ENCODE data around the gene DIP2C.

The DIP2C gene, protein sequence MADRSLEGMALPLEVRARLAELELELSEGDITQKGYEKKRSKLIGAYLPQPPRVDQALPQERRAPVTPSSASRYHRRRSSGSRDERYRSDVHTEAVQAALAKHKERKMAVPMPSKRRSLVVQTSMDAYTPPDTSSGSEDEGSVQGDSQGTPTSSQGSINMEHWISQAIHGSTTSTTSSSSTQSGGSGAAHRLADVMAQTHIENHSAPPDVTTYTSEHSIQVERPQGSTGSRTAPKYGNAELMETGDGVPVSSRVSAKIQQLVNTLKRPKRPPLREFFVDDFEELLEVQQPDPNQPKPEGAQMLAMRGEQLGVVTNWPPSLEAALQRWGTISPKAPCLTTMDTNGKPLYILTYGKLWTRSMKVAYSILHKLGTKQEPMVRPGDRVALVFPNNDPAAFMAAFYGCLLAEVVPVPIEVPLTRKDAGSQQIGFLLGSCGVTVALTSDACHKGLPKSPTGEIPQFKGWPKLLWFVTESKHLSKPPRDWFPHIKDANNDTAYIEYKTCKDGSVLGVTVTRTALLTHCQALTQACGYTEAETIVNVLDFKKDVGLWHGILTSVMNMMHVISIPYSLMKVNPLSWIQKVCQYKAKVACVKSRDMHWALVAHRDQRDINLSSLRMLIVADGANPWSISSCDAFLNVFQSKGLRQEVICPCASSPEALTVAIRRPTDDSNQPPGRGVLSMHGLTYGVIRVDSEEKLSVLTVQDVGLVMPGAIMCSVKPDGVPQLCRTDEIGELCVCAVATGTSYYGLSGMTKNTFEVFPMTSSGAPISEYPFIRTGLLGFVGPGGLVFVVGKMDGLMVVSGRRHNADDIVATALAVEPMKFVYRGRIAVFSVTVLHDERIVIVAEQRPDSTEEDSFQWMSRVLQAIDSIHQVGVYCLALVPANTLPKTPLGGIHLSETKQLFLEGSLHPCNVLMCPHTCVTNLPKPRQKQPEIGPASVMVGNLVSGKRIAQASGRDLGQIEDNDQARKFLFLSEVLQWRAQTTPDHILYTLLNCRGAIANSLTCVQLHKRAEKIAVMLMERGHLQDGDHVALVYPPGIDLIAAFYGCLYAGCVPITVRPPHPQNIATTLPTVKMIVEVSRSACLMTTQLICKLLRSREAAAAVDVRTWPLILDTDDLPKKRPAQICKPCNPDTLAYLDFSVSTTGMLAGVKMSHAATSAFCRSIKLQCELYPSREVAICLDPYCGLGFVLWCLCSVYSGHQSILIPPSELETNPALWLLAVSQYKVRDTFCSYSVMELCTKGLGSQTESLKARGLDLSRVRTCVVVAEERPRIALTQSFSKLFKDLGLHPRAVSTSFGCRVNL (N-terminal part only)

DNA sequence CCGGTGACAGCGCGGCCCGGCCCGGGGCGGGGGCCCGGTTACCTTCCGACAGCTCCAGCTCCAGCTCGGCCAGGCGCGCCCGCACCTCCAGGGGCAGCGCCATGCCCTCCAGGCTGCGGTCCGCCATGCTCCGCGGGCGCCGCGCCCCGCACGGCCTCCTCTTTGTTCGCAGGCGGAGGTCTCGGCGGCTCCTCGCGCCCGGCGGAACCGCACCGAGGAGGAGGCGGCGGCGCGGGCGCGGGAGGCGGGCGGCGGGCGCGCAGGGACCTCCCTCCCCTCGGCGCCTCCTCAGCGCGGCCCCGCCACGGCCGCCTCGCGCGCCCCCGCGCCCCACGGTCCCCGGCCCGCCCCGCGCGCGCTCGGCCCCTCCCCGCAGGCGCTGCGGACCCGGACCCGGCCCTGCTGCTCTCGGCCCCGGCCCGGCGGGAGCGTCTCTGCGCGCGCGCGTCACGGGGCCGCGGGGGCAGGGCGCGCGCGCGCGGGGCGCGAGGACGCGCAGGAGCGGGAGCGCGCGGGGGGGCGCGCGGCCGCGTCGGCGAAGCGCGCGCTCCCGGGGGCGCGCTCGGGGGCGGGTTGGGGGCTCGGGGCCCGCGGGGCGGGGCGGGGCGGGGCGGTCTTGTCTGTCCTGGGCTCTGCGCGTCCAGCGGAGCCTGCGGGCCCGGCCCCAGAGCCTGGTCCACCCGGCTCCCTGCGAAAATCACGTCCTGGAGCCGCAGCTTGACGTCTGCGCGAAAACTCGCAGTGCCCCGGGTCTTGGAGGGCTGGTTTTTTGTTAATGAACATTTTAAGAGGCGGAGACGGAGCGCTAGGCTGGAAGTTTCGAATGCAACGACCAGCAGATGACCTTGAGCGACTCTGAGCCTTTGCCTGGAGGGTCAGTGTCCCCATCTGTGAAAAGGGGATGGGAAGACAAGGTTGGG is at the start of gene DIP2C:
Gene DIP2C, minus strand, starts transcription at position 217 of the 920 bp plus-strand sequence. Its CDS starts 90 bp downstream, at position 127.
- no peak for ATAC-seq
- H3K4me3 Mint-ChIP-seq: peak within 1 kb of the TSS; percentile 44
- DNase-seq (ENCODE audit: low spot score in 2 of 2): no peak
- H3K27ac Mint-ChIP-seq: no peak within 1 kb of the TSS
- no peaks in the 10 kb centered on the region for H3K4me1 Mint-ChIP-seq
- H3K36me3 Mint-ChIP-seq: no peaks in the 10 kb centered on the region
- no peaks in the 10 kb centered on the region for H3K9me3 Mint-ChIP-seq

DNA sequence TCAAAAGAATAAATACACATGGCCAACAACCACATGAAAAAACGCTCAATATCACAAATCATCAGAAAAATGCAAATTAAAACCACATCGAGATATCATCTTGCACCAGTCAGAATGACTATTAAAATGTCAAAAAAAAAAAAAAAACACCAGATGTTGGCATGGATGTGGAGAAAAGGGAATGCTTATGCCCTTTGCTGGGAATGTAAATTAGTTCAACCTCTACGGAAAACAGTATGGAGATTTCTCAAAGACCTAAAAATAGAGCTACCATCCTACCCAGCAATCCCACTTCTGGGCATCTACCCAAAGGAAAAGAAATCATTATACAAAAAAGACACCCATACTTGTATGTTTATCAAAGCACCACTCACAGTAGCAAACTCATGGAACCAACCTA is 45.0 kb upstream of the DIP2C start:
- H3K9me3 Mint-ChIP-seq: peaks cover 4% of the 10 kb centered on the region
- no peaks in the 10 kb centered on the region for H3K36me3 Mint-ChIP-seq
- ATAC-seq (no peak), DNase-seq (ENCODE audit: low spot score in 2 of 2) (no peak)
- no peaks in the 10 kb centered on the region for H3K4me1 Mint-ChIP-seq
- H3K27ac Mint-ChIP-seq: no peak overlapping the region
- no peak overlapping the region for H3K4me3 Mint-ChIP-seq

DNA sequence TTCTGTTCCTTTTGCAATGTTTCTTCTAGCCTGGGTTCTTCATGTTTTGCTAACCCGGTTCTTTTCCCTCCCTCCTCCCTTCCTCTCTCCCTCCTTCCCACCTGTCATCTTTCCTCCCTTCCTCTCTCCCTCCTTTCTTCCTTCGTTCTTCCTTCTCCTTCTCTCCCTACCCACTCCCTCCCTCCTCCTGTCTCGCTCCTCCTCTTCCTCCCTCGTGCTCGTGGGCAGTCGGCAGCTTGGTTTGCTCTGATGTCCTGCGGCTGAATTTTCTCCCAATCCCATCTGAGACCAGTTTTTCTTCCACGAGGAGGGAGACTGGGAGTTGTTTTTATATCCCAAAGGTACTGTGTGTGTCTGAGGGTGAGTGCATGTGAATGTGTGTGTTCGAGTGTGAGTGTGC is 43.6 kb upstream of the DIP2C start:
- H3K4me3 Mint-ChIP-seq: no peak overlapping the region
- no peaks in the 10 kb centered on the region for H3K36me3 Mint-ChIP-seq
- H3K27ac Mint-ChIP-seq: no peak overlapping the region
- ATAC-seq (no peak), DNase-seq (ENCODE audit: low spot score in 2 of 2) (no peak)
- H3K4me1 Mint-ChIP-seq: no peaks in the 10 kb centered on the region
- H3K9me3 Mint-ChIP-seq: peaks cover 4% of the 10 kb centered on the region

DNA sequence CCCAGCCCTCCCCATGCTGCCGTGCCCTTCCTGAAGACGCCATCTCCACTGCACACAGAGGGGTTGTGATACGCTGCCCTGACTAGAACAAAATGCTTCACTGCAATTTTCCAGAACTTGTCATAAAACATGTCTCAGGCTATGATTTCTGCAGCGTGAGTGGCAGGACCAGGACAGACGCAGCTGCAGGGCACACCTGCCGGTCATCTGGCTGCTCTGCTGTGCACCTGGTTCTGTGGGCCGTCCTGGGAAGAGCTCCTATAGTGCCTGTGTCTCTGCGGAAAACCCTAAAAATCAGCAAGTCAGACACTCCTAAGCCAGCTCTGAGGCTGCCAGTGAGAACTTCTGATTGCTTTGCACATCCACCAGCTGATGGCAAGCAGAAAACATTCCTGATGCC is 39.7 kb upstream of the DIP2C start:
- no peaks in the 10 kb centered on the region for H3K36me3 Mint-ChIP-seq
- ATAC-seq: no peak
- no peak for DNase-seq (ENCODE audit: low spot score in 2 of 2)
- H3K4me1 Mint-ChIP-seq: no peaks in the 10 kb centered on the region
- no peak overlapping the region for H3K4me3 Mint-ChIP-seq
- H3K9me3 Mint-ChIP-seq: no peaks in the 10 kb centered on the region
- no peak overlapping the region for H3K27ac Mint-ChIP-seq

DNA sequence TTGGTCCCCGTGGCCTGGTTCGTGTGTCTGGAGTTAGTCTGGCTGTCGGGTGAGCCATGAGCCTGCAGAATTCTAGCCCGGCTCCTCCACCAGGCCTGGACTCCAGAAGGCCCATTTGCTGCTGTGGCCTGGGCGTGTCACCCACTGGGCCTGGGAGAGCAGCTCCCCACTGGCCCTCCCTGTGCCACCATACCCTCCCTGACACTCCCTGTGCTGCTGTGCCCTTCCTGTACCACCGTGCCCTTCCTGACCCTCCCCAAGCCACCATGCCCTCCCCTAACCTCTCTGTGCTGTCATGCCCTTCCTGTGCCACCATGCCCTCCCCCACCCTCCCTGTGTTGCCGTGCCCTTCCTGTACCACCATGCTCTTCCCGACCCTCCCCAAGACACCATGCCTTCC is 39.1 kb upstream of the DIP2C start:
- Mint-ChIP-seq H3K4me1 (no peaks in the 10 kb centered on the region), H3K36me3 (no peaks in the 10 kb centered on the region), H3K4me3 (no peak overlapping the region), H3K9me3 (no peaks in the 10 kb centered on the region), H3K27ac (no peak overlapping the region)
- ATAC-seq (no peak), DNase-seq (ENCODE audit: low spot score in 2 of 2) (peak in 1 of 2 donors; percentile 38)

DNA sequence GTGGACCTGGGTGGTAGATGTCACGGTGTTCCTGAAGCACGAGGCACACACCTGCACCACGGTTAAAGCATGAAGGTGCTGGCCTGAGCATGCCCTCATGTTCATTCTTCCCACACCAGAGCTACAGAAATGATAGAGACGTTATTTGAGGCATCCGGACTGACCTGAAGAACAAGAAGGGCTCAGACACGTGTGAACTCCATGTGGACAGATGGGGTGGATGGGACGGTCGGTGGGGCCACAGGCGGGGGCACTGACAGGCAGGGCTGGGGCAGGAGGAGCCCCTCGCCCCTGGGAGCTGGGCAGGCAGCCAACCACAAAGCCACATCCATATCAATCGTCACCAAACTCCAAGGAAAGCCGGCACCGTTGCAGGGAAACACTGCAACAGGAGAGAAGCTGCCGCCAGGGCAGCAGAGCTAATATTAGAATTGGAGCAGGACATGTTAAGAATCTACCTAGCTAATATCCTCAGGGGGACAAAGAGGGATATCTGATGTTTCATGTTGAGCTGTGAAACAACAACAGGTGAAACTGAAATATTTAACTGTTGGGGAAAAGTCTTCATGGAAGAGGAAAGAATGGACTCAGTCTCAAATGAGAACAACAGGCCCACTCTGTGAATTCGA is 37.8 kb upstream of the DIP2C start:
- H3K27ac Mint-ChIP-seq: no peak overlapping the region
- H3K36me3 Mint-ChIP-seq: no peaks in the 10 kb centered on the region
- no peaks in the 10 kb centered on the region for H3K4me1 Mint-ChIP-seq
- no peak overlapping the region for H3K4me3 Mint-ChIP-seq
- no peaks in the 10 kb centered on the region for H3K9me3 Mint-ChIP-seq
- DNase-seq (ENCODE audit: low spot score in 2 of 2) (no peak), ATAC-seq (no peak)

DNA sequence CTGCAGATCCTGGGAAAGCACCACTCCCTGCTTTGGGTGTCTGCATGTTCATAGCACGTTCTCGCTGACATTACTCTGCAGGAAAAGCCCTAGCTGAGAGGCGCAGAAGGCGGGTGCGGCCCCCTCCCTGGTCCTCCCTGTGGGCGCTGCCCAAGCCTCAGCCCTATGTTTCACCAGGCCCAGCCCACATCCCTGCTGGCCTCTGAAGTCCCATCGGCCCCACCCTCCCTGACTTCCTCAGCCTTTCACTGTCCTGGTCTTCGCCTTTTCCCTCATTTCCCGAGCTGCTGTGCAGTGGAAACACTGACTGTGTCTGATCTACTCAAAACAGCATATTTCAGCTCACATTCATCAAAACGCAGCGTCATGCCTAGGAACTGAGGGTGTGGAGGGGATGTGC is 36.3 kb upstream of the DIP2C start:
- H3K4me3 Mint-ChIP-seq: no peak overlapping the region
- H3K27ac Mint-ChIP-seq: no peak overlapping the region
- no peak for DNase-seq (ENCODE audit: low spot score in 2 of 2)
- no peak for ATAC-seq
- no peaks in the 10 kb centered on the region for H3K36me3 Mint-ChIP-seq
- H3K9me3 Mint-ChIP-seq: no peaks in the 10 kb centered on the region
- H3K4me1 Mint-ChIP-seq: no peaks in the 10 kb centered on the region

DNA sequence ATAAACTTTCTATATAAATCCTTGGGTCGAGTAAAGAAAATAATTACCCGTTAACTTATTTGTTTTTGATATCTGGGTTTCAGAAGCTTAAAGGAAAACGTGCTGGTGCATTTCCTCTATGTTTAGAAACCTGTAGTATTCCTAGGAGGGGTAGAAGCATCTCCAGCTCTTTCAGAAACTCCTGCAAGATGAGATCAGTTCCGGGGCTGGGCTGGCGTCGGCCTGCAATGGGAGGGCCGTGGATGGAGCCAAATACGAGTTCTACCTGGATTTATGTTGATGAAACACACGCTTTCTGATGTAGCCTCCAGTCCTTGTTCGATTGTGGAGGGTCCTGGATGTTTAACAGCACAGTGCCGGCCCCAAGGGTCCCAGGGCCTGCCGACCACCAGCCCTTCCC is 35.8 kb upstream of the DIP2C start:
- H3K4me1 Mint-ChIP-seq: no peaks in the 10 kb centered on the region
- no peak for ATAC-seq
- H3K4me3 Mint-ChIP-seq: no peak overlapping the region
- H3K36me3 Mint-ChIP-seq: no peaks in the 10 kb centered on the region
- H3K9me3 Mint-ChIP-seq: no peaks in the 10 kb centered on the region
- DNase-seq (ENCODE audit: low spot score in 2 of 2): no peak
- H3K27ac Mint-ChIP-seq: no peak overlapping the region

DNA sequence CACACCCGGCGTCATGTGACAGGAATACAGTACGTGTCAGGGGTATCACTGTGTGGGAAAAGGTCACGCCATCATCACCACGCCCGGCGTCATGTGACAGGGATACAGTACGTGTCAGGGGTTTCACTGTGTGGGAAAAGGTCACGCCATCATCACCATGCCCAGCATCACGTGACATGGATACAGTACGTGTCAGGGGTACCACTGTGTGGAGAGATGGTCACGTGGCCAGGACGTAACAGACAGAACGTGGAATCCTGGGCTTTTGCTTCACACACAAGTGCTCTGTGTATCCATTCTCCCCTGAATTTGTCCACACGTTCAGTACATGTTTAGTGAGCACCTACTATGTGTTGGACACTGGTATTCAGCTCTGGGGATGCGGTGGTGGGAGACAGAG is 34.5 kb upstream of the DIP2C start:
- DNase-seq (ENCODE audit: low spot score in 2 of 2): no peak
- no peaks in the 10 kb centered on the region for H3K9me3 Mint-ChIP-seq
- no peaks in the 10 kb centered on the region for H3K4me1 Mint-ChIP-seq
- ATAC-seq: no peak
- no peak overlapping the region for H3K4me3 Mint-ChIP-seq
- no peak overlapping the region for H3K27ac Mint-ChIP-seq
- H3K36me3 Mint-ChIP-seq: no peaks in the 10 kb centered on the region

DNA sequence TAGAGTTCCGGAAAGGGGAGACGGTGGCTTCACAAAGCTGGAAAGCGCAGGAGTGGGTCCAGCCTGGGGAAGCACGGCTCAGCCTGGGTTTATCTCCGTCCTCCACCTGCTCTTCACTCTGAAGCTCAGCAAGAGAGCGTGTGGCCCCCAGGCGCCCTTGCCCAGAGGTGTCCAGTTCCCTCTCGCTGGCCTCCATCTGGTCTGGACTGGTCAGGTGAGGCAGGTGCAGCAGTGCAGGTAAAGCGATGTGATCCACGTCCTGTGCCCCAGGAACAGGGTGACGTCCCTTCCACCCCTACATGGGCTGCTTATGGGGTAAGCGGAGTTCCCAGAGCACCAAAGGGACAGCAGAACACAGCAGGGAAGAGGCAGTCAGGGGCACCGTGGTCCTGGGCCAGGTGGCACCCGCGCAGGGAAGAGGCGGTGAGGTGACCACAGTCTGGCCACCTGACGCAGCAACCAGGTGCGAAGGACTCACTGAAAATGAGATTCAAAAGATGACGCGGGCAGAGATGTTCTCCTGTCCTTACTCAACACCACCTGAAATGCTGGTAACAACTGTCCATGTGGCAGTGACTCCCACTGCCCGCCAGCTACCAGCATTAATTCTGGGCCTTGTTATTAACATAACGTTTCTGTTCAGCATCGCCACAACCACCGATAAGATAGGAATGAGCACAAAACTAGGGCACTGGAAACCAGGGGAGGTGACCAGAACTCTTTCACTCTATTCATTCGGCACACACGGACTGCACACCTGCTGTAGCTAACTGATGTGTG is 33.0 kb upstream of the DIP2C start:
- H3K4me3 Mint-ChIP-seq: no peak overlapping the region
- H3K9me3 Mint-ChIP-seq: no peaks in the 10 kb centered on the region
- H3K4me1 Mint-ChIP-seq: no peaks in the 10 kb centered on the region
- no peaks in the 10 kb centered on the region for H3K36me3 Mint-ChIP-seq
- H3K27ac Mint-ChIP-seq: no peak overlapping the region
- ATAC-seq (no peak), DNase-seq (ENCODE audit: low spot score in 2 of 2) (no peak)

DNA sequence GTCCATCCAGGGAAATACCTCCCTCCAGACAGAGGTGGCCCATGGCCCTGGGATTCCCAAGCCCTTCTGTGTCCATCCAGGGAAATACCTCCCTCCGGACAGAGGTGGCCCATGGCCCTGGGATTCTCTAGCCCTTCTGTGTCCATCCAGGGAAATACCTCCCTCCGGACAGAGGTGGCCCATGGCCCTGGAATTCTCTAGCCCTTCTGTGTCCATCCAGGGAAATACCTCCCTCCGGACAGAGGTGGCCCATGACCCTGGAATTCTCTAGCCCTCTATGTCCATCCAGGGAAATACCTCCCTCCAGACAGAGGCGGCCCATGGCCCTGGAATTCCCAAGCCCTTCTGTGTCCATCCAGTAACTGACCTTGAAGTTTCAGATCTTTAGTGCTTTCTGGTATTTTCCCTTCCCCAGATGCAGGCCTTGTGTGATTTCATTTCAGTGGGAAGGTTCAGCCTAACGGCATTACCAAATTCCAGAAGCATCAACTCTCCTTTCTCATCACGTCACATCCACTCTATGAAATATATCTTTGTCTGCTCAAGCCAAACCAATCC is 28.8 kb upstream of the DIP2C start:
- no peaks in the 10 kb centered on the region for H3K4me1 Mint-ChIP-seq
- DNase-seq (ENCODE audit: low spot score in 2 of 2) (no peak), ATAC-seq (no peak)
- H3K27ac Mint-ChIP-seq: no peak overlapping the region
- no peak overlapping the region for H3K4me3 Mint-ChIP-seq
- H3K9me3 Mint-ChIP-seq: peaks cover 4% of the 10 kb centered on the region
- no peaks in the 10 kb centered on the region for H3K36me3 Mint-ChIP-seq

DNA sequence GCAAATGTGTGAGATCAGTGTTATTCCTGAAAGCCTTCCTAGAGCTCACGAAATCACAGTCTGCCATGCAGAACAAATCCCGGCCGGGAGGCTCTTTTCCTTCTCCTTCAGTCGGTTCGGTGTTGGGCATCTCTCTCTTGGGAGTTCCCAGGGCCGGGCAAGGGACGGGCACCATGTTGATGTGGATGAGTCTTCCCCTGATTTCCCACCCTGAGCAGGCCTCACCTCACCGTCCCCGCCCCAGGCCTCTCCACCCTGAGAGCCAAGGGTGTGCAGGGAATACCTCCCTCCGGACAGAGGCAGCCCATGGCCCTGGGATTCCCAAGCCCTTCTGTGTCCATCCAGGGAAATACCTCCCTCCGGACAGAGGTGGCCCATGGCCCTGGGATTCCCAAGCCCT is 28.0 kb upstream of the DIP2C start:
- no peaks in the 10 kb centered on the region for H3K4me1 Mint-ChIP-seq
- no peak overlapping the region for H3K27ac Mint-ChIP-seq

DNA sequence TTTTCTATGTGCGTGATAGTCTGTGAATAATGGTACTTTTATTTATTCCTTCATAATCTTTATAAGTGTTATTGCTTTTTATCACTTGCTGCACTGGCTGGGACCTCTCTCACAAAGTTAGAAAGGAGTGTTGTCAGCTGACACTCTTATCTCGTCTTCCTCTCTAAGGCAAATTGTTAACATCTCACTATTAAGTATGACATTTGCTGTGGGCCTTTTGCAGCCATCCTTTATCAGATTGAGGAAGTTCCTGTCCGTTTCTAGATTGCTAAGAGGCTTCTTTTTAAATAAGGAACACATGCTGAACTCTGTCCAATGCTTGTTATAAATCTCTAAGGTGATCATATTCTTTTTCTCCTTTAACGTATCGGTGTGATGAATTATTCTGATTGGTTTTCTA is 27.4 kb upstream of the DIP2C start:
- Mint-ChIP-seq H3K4me1 (no peaks in the 10 kb centered on the region), H3K27ac (no peak overlapping the region), H3K36me3 (no peaks in the 10 kb centered on the region), H3K4me3 (no peak overlapping the region), H3K9me3 (peaks cover 4% of the 10 kb centered on the region)
- no peak for ATAC-seq
- no peak for DNase-seq (ENCODE audit: low spot score in 2 of 2)

More for the DNA sequence above, 28.0 kb upstream of the DIP2C start:
- H3K9me3 Mint-ChIP-seq: peaks cover 4% of the 10 kb centered on the region
- no peak for ATAC-seq
- H3K36me3 Mint-ChIP-seq: no peaks in the 10 kb centered on the region
- no peak overlapping the region for H3K4me3 Mint-ChIP-seq
- DNase-seq (ENCODE audit: low spot score in 2 of 2): no peak

Data from stimulated activated effector memory CD8-positive, alpha-beta T cell treated with anti-CD3 and anti-CD28 coated beads, Interleukin-12 subunit alpha, Interleukin-12 subunit beta, amount 100 ng/mL, for 72 hours (primary cell).